ENCODE measurements around the gene CALM3. TPM values are rescaled to one million over a fixed set of nuclear protein-coding genes. Genes with fewer than 3 reads are reported as not detected.

CALM3 gene
- total and polyA plus RNA-seq, 2 of the 4 experiments (the other 2 are of a cell fraction): 91.6 to 501 TPM

DNA sequence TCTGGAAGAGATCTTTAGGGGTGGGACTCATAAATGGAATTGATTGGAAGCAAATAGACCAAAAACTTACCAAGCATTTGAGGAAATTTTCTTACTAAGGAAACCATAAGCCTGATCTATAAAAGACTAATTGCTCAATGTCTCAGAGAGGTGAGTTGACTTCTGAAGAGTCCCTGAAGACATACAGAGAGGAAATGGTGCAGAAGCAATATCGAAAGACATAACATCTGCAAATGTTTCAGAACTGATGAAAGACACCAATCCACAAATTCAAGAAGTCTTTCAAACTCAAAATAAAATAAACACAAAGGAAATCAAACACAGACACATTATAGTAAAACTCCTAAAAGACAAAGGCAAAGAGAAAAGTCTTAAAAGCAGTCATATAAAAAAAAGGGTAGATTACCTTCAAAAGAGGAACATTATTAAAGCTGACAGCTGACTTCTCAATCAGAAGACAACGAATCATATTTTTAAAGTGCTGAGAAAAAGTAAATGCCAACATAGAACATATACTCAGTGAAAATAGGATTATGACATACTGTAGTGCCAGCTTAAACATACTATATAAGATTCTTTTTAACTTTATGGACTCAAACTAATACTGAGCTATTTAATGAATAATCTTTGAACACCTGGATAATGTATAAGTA, 45.4 kb upstream of the CALM3 start:
- Histone ChIP-seq H4K20me1 (ENCODE audit: insufficient read depth, low read length) (no peaks in the 10 kb centered on the region), H2AFZ (replicated peaks; ENCODE audit: low read length, poor library complexity) (no peak overlapping the region), H3K4me3 (ENCODE audit: insufficient read depth, low read depth, low read length) (no peak overlapping the region), H3K9ac (ENCODE audit: low read depth, low read length) (no peak overlapping the region), H3K27ac (ENCODE audit: insufficient read depth, low read length) (no peak overlapping the region), H3K56ac (ENCODE audit: extremely low read depth, insufficient read depth, low read length) (no peak overlapping the region), H3K79me1 (ENCODE audit: low read depth in 1 of 2, low read length in 2 of 2) (no peaks in the 10 kb centered on the region), H3K4ac (ENCODE audit: low read depth, low read length) (no peak overlapping the region), H3K9me1 (ENCODE audit: insufficient read depth, low read length) (no peaks in the 10 kb centered on the region), H2BK15ac (ENCODE audit: low read depth, low read length) (no peak overlapping the region), H2BK20ac (ENCODE audit: low read depth, low read length) (no peak overlapping the region), H3K27me3 (ENCODE audit: control insufficient read depth, insufficient read depth, low read length) (no peaks in the 10 kb centered on the region; the same call in none of the 2 replicates), H3K9me3 (ENCODE audit: control insufficient read depth, insufficient read depth, low read length) (peaks cover 8% of the 10 kb centered on the region), H3K14ac (replicated peaks; ENCODE audit: low read depth, low read length) (no peak overlapping the region), H4K5ac (ENCODE audit: low read depth, low read length) (no peak overlapping the region), H2AK9ac (replicated peaks; ENCODE audit: low read depth, low read length, poor library complexity) (no peak overlapping the region), H3K36me3 (ENCODE audit: control insufficient read depth, insufficient read depth, low read length) (no peaks in the 10 kb centered on the region), H4K91ac (ENCODE audit: insufficient read depth, low read depth, low read length) (no peak overlapping the region), H2BK120ac (ENCODE audit: low read depth, low read length) (no peak overlapping the region), H2BK5ac (ENCODE audit: low read depth, low read length, poor library complexity, severe bottlenecking) (no peak overlapping the region), H4K8ac (ENCODE audit: low read depth in 2 of 2, low read length in 2 of 2) (no peak overlapping the region), H3K23ac (ENCODE audit: low read depth, low read length) (no peak overlapping the region), H2AK5ac (ENCODE audit: low read depth, low read length) (no peak overlapping the region), H3K18ac (ENCODE audit: low read depth, low read length) (no peak overlapping the region), H3K4me2 (ENCODE audit: low read depth, low read length) (no peak overlapping the region), H3K4me1 (ENCODE audit: control insufficient read depth, insufficient read depth, low read length) (no peaks in the 10 kb centered on the region)
- WGBS, 2 experiments (ENCODE audit: extremely low coverage in 2 of 2, insufficient read length in 1 of 2): no CpG with 5 or more reads among the region's 2 CpGs
- DNase-seq (no peak), ATAC-seq (ENCODE audit: low read depth) (no peak)
- dilution Hi-C loops (cut with HindIII; ENCODE audit: low sequenced_read_pairs, unreplicated experiment): no loop called here
- ChIA-PET CTCF (no interaction called here), POLR2A (ENCODE audit: unreplicated experiment) (no interaction called here)
- intact Hi-C loops (cut with micrococcal nuclease): loop anchor here (10.0 kb wide), 1 partner anchor 441 kb away; no protein-coding TSS in a partner anchor
- in situ Hi-C loops (cut with MboI; ENCODE audit: low sequenced_read_pairs): no loop called here
- TF ChIP-seq, protein P1, sequence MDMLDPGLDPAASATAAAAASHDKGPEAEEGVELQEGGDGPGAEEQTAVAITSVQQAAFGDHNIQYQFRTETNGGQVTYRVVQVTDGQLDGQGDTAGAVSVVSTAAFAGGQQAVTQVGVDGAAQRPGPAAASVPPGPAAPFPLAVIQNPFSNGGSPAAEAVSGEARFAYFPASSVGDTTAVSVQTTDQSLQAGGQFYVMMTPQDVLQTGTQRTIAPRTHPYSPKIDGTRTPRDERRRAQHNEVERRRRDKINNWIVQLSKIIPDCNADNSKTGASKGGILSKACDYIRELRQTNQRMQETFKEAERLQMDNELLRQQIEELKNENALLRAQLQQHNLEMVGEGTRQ (IDR thresholded peaks at IDR 0.05; ENCODE audit: low read depth, low read length): no peak
- TF ChIP-seq FOS (IDR thresholded peaks at IDR 0.05; ENCODE audit: low read depth, low read length) (no peak), MAZ (IDR thresholded peaks at IDR 0.05; ENCODE audit: borderline replicate concordance, low read depth, low read length) (no peak), MAFK (IDR thresholded peaks at IDR 0.05; ENCODE audit: low read depth, low read length) (no peak), POLR2A (IDR thresholded peaks at IDR 0.05; ENCODE audit: low read depth, low read length) (no peak), BHLHE40 (IDR thresholded peaks at IDR 0.05; ENCODE audit: low read depth, low read length) (no peak), SMC3 (IDR thresholded peaks at IDR 0.05; ENCODE audit: low read depth, low read length) (no peak)
- TF ChIP-seq, protein P2, sequence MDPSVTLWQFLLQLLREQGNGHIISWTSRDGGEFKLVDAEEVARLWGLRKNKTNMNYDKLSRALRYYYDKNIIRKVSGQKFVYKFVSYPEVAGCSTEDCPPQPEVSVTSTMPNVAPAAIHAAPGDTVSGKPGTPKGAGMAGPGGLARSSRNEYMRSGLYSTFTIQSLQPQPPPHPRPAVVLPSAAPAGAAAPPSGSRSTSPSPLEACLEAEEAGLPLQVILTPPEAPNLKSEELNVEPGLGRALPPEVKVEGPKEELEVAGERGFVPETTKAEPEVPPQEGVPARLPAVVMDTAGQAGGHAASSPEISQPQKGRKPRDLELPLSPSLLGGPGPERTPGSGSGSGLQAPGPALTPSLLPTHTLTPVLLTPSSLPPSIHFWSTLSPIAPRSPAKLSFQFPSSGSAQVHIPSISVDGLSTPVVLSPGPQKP (IDR thresholded peaks at IDR 0.05; ENCODE audit: borderline replicate concordance, low read depth, low read length): no peak
- TF ChIP-seq, protein P3, sequence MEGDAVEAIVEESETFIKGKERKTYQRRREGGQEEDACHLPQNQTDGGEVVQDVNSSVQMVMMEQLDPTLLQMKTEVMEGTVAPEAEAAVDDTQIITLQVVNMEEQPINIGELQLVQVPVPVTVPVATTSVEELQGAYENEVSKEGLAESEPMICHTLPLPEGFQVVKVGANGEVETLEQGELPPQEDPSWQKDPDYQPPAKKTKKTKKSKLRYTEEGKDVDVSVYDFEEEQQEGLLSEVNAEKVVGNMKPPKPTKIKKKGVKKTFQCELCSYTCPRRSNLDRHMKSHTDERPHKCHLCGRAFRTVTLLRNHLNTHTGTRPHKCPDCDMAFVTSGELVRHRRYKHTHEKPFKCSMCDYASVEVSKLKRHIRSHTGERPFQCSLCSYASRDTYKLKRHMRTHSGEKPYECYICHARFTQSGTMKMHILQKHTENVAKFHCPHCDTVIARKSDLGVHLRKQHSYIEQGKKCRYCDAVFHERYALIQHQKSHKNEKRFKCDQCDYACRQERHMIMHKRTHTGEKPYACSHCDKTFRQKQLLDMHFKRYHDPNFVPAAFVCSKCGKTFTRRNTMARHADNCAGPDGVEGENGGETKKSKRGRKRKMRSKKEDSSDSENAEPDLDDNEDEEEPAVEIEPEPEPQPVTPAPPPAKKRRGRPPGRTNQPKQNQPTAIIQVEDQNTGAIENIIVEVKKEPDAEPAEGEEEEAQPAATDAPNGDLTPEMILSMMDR (conservative IDR thresholded peaks at IDR 0.05; ENCODE audit: low read depth, low read length): no peak
- no TSS peak for BruUV-seq (replicated peaks)

Data from IMR-90 (cell line).